Hindlimb muscle (tissue), 1 donor: Measurements from ENCODE around the gene TMIGD1. TPM values are rescaled to one million over a fixed set of nuclear protein-coding genes. Genes with fewer than 3 reads are reported as not detected.
"Not testable (repeated sequence)": the region's sequence is repeated elsewhere in the genome, so short reads cannot be mapped to it uniquely, and the experiment has no call there.

Experiments
- DNase-seq: peaks from one replicate; pipeline ENCODE4 v3.0.0-alpha.2; 2013
- polyA plus RNA-seq: library from polyadenylated mRNA; unstranded; fragments of 120-200 nt; gene quantifications from one replicate; pipeline ENCODE4 v1.2.1, GENCODE V29; 2013; ENCODE audit not compliant: insufficient read length

The TMIGD1 gene
- polyA plus RNA-seq, 1 donor = not detected

DNA sequence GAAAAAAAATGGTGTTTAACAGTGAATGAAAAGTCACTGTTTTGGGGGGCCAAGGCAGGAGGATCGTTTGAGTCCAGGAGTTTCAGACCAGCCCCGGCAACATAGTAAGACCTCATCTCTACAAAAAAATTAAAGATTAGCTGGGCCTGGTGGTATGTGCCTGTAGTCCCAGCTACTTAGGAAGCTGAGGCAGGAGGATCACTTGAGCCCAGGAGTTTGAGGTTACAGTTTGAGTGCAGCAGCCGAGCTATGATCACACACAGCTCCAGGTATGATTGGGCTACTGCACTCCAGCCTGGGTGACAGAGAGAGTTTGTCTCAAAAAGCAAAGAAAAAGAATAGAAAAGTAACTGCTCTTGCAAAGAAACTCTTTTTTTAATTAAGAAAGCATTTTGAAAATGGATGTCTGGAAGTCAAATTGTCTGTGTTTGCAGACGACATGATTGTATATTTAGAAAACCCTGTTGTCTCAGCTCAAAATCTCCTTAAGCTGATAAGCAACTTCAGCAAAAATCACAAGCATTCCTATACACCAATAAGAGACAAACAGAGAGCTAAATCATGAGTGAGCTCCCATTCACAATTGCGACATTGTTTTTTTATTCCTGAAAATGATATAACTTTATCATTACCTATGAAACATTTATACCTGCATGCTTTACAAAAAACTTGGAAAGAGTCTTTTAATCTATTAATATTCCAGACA is 24.4 kb upstream of the TMIGD1 start:
- no peak for DNase-seq

DNA sequence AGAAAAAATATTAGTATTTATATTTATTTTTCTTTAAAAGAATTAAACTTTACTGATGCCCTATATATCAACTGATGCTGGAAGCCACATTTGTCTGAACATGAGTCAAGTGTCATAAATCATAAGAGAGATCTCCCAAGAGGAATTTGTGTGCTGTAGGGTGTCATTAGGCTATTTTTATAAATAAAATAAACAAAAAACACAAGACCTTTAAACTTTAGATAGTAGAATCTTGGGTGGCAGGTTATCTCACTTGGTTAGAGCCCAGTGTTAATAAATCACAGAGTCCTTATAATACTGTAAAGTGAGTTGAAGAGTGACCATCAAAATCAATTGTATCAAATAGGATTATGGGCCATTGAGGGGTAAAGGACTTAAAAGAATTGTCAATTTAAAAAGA is 23.6 kb upstream of the TMIGD1 start:
- no peak for DNase-seq

DNA sequence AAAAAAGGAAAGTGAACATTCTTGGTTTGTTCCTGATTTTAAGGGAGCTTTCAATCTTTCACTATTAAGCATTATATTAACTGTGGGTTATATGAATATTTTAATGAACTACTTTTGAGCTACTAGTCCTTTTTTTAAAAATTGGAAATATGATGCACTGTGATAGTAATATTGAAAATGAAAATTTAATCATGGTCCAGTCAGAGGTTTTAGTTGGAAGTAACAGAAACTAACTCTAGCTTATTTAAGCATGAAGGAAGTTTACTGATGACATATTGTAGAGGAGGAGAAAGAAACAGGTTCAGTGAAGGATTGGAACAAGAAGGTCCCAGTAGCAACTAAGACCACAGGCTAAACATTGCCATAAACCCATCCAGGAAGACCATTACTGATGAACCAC is 20.8 kb upstream of the TMIGD1 start:
- no peak for DNase-seq

DNA sequence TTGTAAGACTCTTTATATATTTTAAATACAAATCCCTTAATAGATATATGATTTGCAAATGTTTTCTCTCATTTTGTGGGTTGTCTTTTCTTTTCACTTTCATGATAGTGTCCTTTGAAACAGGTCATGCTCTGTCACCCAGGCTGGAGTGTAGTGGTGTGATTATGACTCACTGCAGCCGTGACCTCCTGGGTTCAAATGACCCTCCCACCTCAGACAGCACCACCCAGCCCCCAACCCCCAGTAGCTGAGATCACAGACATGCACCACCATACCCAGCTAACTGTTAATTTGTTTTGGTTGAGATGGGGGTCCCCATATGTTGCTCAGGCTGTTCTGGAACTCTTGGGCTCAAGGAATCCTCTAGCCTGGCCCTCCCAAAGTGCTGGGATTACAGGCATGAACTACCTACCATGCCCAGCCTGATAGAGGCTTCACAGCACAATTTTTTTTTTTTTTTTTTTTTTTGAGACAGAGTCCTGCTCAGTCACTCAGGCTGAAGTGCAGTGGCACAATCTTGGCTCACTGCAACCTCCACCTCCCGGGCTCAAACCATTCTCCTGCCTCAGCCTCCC is 18.5 kb upstream of the TMIGD1 start:
- DNase-seq = no peak

DNA sequence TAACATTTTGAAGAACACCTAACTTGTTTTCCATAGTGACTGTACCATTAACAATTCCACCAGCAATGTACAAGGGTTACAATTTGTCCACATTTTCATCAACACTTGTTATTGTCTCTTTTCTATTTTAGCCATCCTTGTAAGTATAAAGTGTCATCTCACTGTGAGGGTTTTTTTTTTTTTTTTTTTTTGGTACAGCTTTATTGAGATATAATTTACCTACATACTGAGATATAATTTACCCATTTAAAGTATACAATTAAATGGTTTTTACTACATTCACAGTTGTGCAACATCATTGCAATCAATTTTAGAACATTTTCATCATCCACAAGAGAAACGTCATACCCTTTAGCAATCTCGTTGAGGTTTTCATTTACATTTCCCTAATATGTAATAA is 17.9 kb upstream of the TMIGD1 start:
- DNase-seq = no peak

DNA sequence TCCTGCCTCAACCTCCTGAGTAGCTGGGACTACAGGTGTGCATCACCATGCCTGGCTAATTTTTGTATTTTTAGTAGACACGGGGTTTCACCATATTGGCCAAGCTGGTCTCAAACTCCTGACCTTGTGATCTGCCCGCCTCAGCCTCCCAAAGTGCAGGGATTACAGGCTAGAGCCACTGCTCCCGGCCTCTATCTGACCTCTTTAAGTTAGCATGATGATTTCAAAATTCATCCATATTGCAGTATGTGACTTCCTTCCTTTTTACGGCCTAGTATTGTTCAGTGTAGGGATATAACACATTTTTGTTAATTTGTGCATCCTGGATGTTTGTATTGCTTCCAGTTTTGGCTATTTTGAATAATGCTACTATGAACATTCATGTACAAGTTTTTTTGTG is 17.4 kb upstream of the TMIGD1 start:
- DNase-seq = not testable (repeated sequence)

DNA sequence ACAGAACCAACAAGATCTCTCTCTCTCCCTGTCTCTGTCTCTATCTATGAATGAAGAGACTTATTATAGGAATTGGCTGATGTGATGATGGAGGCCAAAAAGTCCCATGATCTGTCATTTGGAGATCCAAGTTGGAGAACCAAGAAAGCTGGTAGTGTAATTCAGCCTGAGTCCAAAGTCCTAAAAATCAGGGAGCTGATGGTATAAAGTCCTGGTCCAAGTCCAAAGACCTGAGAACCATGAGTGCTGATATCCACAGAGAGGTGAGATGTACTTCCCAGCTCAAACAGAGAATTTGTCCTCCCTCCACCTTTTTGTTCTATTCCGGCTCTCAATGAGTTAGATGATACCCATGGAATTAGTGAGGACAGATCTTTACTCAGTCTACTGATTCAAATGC is 15.4 kb upstream of the TMIGD1 start:
- no peak for DNase-seq

DNA sequence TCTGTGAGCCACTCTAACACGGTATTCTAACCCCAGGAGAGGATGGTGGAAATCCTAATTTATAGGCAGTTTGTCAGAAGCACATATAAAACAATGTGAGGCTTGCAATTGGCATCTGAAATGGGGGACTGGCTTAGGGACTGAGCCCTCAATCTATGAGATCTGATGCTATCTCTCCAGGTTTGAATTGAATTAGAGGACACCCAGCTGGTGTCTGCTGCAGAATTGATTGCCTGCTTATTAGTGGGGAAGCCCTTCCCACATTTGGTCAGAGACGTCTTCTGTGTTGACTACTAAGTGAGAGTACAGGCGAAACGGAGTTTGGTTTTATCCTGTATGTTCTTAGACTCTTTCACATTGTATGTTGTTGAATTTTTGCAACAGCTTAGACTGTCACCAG is 13.6 kb upstream of the TMIGD1 start:
- no peak for DNase-seq

DNA sequence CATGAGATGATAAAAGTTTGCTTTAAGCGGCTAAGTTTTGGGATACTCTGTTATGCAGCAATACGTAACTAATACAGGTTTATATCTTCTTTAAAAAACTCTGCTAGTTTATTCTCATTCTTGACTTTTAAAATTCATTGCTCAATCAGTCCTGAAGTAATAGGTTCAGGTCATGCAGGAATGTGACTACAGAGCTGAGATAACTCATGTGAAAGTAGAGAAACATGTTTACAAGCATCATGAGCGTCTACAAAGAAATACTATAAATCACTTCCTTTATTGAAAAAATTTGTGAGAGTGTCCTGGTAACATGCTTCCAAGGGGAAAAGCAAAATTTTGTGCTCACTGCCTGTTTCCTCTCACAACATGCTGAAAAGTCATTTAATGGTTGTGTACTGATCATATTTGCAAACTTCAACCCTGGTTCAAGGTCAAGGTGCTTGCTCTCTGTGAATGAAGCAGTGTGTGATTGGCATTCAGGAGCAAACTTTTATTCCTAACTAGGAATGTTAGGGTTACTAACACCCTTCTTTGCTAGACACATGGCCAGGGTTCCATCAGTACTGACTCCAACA is 12.5 kb upstream of the TMIGD1 start:
- no peak for DNase-seq

DNA sequence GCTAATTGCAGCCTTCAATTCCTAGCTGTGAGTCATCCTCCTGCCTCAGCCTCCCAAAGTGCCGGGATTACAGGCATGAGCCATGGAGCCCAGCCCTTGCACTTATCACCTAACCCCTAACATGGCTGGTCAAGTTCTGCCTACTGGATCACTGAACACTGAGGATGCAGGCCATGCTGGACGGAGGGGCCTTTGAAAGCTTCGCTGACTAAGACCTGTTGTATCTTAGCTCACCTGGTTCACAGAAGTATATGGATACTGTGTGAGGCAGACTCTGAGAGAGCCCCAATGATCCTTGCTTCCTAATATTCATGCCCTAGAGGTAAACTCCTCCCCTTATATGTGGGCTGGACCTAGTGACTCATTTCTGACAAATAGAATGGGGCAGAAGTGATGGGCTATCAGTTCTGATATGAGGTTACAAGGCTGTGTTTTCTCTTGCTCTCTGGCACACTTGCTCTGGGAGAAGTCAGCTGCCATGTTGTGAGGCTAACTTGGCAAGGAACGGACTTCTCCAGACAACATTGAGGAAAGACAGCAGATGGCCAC is 11.7 kb upstream of the TMIGD1 start:
- no peak for DNase-seq

DNA sequence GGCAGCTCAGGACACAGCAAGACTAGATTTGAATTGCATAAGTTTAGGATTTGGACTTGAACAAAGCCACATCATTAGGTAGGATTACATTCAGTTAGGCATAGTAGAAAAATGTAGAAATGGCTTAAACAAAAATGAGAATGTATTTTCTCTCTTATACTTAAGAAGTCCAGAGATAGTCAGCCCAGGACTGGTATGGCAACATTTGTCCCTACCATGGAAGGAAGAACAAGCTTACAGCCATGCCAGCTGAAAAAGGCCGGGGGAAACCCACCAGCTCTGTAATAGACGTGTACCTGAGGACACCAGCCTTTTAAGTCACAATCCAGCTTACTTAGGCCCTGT is 11.2 kb upstream of the TMIGD1 start:
- no peak for DNase-seq

DNA sequence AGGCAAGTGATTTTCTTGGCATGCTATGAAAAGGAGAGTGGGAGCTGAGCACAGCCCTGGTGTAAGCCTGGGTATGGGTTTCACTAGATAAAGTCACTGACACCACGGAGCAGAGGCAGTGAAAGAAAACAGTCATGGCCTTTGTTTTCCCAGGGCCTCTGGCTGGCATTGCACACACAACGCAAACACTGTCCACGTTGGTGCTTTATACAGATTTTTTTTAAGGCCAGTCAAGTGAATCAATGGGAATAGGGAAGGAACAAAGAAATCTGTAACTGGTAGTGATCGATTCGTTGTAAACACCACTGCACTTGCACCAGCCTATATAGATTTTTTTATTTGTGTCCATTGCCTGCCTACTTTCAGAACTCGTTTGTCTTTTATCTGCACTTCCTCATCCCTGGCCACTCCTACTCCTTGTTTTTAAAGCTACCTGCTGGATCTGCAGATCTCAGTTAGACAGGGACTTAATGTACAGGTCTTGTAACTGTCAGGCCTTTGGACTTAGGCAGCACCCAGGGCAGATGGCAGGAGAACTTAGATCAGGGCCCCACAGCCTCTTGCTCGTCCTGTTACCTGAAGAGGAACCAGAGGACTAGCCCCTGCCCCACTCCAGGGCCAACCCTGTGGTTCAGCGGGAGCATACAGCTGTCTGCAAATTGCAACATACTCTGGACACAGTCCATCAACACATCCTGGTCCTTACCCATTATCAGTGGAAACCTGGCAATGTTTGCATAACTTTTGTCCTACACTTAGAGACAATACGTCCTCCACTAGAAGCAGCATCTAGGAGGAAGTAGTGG is 10.6 kb upstream of the TMIGD1 start:
- no peak for DNase-seq

DNA sequence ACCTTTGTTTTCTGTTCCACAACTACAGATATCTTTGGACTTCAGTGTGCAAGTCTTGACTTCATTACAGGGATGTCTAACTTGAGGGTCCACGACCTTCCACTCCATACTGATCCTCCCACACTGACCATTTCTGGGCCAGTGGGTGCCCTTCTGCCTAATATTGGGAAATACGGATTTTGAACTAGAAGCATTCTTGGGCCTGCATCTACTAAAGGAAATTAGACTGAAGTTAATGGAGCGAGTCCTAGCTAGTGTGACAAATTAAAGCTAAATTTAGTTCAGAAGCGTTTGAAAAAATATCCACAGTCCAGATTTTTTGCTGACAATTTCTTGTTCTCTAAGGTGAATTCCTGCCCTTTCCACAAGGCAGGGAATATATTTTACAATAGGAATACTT is 9.9 kb upstream of the TMIGD1 start:
- no peak for DNase-seq

DNA sequence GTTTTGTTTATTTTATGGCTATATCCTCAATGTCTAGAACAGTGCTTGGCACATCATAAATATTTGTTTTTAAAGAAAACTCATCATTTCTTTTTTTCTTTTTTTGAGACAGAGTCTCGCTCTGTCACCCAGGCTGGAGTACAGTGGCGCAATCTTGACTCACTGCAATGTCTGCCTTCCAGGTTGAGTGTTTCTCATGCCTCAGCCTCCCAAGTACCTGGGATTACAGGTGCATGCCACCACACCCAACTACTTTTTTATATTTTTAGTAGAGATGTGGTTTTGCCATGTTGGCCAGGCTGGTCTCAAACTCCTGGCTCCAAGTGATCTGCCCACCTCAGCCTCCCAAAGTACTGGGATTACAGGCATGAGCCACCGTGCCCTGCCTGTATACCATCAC is 9.4 kb upstream of the TMIGD1 start:
- not testable (repeated sequence) for DNase-seq

DNA sequence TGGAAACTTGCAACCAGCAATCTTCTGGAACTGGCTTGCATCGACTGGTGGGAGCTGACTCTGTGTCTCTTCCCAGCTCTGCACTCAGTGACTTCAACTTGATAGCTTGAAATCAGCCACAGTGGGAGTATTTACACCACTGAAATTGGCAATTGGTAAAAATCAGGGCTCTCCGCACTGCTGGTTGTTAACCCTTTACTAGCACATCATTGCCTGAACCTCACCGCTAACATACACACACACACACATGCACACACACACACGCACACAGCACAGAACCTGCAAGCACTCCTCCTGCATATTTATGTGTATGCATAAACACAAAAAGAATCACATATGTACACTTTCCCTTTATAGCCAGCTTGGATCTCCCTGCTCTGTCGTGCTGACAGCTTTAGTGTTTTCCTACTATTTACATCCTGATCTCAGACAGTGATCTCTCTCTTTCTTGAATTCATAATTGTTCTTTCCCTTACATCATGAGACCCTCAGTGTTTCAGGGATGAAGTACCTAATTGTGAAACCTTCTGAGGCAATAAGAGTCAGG is 7.9 kb upstream of the TMIGD1 start:
- DNase-seq = no peak

DNA sequence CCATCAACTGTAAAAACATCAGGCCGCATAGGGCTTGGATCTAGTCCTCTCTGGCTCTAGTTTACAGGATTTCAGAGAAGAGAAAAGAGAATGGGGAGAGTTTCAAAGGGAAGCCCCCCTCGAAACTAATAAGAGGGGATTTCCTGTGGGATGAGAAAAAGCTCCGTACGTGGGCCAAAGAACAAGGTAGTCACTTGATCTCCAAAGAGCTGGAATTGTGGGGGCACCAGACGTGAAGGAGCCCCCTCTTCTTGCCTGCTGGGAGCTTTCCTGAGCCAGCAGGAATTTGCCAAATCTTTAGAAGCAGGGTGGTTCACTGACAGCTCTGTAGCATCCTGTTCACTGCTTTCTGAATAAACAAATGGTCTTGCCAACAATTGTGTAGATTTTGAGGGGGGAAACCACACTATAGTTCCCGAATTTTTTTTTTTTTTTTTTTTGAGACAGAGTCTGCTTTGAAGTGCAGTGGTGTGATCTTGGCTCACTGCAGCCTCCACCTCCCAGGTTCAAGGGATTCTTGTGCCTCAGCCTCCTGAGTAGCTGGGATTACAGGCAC is 7.0 kb upstream of the TMIGD1 start:
- DNase-seq = no peak

DNA sequence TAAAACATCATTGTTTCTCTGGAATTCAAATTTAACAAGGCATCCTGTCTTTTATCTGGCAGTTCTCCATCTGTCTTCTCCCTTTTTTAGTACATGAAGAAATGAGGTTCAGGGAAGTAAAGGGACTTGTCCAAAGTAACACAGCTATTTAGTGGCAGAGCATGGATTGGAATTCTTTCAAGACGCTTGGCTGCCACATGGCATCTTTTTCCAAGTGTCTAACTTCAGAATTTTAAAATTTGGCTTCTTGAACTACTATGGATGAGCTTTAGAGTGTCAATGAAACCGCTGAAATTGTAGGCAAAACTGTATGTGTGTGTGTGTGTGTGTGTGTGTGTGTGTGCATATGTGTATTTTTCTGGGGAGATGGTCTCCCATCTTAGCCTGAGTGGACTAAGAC is 5.2 kb upstream of the TMIGD1 start:
- DNase-seq = no peak

DNA sequence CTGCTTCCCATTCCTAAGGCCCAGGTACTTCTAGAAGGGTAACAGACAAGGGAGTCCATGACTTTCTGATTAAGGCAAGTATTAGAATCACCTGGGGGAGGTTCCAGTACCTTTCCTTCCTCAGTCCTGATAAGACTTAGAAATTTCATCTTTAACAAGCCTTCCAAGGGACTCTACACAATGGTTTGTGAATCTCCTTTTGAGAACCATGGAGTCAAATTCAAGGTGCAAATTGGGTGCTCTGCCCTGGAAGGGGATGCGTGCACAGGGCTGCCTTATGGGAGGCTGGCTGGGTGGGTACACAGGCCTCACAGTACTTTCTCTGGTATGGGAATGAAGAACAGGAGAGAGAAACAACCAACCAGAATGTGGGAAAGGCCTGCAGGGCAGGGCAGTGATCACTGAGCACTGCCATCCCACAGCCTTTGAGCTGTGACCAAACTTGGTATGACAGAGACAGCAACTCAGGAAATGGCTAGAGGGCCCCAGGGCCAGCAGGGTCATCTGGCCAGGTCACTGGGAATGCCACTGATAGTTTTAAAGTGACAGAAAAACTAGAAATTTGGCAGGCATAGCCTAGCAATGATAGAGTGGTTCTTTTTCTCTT is 3.6 kb upstream of the TMIGD1 start:
- no peak for DNase-seq

DNA sequence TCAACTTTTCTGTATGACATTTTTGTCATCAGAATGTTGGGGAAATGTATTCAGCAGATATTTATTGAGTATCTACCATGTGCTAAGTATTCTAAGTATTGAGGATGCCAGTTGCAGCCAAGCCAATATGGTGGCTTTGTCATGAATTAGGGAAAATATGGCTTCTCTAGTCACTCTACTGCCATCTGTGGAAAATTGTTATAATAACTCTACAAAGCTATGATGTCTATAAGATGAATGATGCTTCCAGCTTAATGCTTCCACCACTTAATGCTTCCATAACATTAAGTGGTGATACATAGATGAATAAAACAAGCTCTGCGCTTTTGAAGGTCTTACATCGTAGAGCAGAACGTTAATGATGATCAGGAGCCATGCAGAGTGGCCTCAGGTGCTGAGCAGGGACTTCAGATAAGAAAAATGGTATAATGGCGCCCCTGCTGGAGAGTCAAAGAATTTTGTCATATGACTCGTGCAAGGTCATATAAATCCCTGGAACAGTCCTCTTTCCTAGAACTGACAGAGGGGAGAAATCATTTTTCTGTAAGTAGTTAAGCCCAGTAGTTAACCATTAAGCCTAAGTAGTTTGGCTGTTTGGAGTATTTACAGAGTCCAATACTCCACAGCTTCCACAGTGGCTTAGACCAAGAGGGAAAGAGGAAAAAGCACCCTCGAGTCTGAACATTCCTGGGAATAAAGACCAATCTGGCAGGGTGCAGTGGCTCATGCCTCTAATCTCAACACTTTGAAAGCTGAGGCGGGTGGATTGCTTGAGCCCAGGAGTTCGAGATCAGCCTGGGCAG is 2.7 kb upstream of the TMIGD1 start:
- no peak for DNase-seq

DNA sequence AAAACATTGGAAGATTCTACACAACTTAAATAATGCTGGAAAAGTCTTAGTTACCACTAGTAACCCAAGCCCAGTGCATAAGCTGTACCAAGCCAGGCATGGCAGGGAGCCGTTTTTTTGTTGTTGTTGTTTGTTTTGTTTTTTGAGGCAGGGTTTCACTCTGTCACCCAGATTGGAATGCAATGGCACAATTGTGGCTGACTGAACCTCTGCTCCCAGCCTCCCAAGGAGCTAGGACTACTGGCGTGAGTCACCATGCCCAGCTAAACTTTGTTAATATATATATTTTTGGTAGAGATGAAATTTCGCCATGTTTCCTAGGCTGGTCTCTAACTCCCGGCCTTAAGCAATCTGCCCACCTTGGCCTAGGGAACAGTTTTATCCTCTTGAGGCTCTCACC is 564 bp upstream of the TMIGD1 start:
- DNase-seq = no peak

DNA sequence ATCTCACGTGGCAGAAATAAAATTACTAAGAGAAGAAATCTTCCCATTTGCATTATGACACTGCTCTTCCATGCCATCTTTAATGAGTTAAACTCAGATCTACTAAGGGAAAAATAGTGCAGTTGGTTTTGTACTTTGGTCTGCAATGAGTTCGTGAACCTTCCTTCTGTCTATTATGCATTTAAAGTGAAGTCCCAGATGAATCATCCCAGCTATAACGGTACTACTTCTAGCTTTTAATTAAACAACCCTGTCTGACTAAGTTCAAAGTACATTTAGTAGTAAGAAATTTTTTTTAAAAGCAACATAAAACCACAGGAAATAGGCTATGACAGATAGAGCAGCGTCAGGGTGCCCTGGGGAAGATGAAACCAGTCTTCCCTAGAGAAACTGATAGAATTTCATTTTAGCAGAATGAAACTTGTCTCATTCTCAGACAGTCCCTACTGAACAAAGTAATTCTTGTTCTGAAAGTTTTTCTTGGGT is 1.8 kb downstream of the TMIGD1 start:
- no peak for DNase-seq
